ENCODE measurements around the gene EDIL3. TPM values are rescaled to one million over a fixed set of nuclear protein-coding genes. Genes with fewer than 3 reads are reported as not detected.

EDIL3 gene
- total RNA-seq, 4 donors from 2014 or later: 15.1 to 60.0 (median 28.4) TPM

GRCh38 chr5:84248013-84248412 is 136.7 kb downstream of the EDIL3 start:
- H3K27me3 ChIP-seq: no peaks in the 10 kb centered on the region
- H3K4me3 ChIP-seq: no peak overlapping the region
- TF ChIP-seq CTCF (IDR thresholded peaks at IDR 0.05): no peak
- TF ChIP-seq POLR2A (IDR thresholded peaks at IDR 0.05): no peak
- no peak overlapping the region for H3K27ac ChIP-seq
- no peaks in the 10 kb centered on the region for H3K9me3 ChIP-seq
- no peaks in the 10 kb centered on the region for H3K4me1 ChIP-seq
- H3K36me3 ChIP-seq: no peaks in the 10 kb centered on the region
- intact Hi-C loops (cut with DNase I; ENCODE audit: low total_unique reads): no loop called here
- DNase-seq: no peak

- Histone ChIP-seq H3K27me3 (no peaks in the 10 kb centered on the region), H3K27ac (no peak overlapping the region), H3K9me3 (no peaks in the 10 kb centered on the region), H3K4me1 (no peaks in the 10 kb centered on the region), H3K36me3 (no peaks in the 10 kb centered on the region), H3K4me3 (no peak overlapping the region)
- no peak for TF ChIP-seq CTCF (IDR thresholded peaks at IDR 0.05)
- TF ChIP-seq POLR2A (IDR thresholded peaks at IDR 0.05): no peak
- intact Hi-C loops (cut with DNase I; ENCODE audit: low total_unique reads): no loop called here
- DNase-seq: no peak
Measured at GRCh38 chr5:84242286-84242685, 142.4 kb downstream of the EDIL3 start.

GRCh38 chr5:84239494-84239893 is 145.2 kb downstream of the EDIL3 start:
- TF ChIP-seq POLR2A (IDR thresholded peaks at IDR 0.05): no peak
- no peak for TF ChIP-seq CTCF (IDR thresholded peaks at IDR 0.05)

GRCh38 chr5:84237126-84237525 is 147.6 kb downstream of the EDIL3 start:
- DNase-seq: no peak
- H3K4me3 ChIP-seq: no peak overlapping the region
- no peaks in the 10 kb centered on the region for H3K36me3 ChIP-seq
- no peaks in the 10 kb centered on the region for H3K9me3 ChIP-seq
- no peaks in the 10 kb centered on the region for H3K27me3 ChIP-seq
- intact Hi-C loops (cut with DNase I; ENCODE audit: low total_unique reads): no loop called here
- TF ChIP-seq POLR2A (IDR thresholded peaks at IDR 0.05) (no peak), CTCF (IDR thresholded peaks at IDR 0.05) (no peak)
- H3K4me1 ChIP-seq: no peaks in the 10 kb centered on the region
- no peak overlapping the region for H3K27ac ChIP-seq

More at GRCh38 chr5:84239494-84239893, 145.2 kb downstream of the EDIL3 start:
- intact Hi-C loops (cut with DNase I; ENCODE audit: low total_unique reads): no loop called here
- no peaks in the 10 kb centered on the region for H3K9me3 ChIP-seq
- no peak for DNase-seq
- no peaks in the 10 kb centered on the region for H3K27me3 ChIP-seq
- no peaks in the 10 kb centered on the region for H3K4me1 ChIP-seq
- H3K4me3 ChIP-seq: no peak overlapping the region
- no peak overlapping the region for H3K27ac ChIP-seq
- H3K36me3 ChIP-seq: no peaks in the 10 kb centered on the region

- intact Hi-C loops (cut with DNase I; ENCODE audit: low total_unique reads): no loop called here
- TF ChIP-seq POLR2A (IDR thresholded peaks at IDR 0.05) (no peak), CTCF (IDR thresholded peaks at IDR 0.05) (no peak)
- no peaks in the 10 kb centered on the region for H3K27me3 ChIP-seq
- DNase-seq: no peak
- no peaks in the 10 kb centered on the region for H3K9me3 ChIP-seq
- no peaks in the 10 kb centered on the region for H3K4me1 ChIP-seq
- no peak overlapping the region for H3K27ac ChIP-seq
- no peaks in the 10 kb centered on the region for H3K36me3 ChIP-seq
- no peak overlapping the region for H3K4me3 ChIP-seq
Measured at GRCh38 chr5:84231433-84231832, 153.2 kb downstream of the EDIL3 start.
